ENCODE results near the gene BSDC1. TPM values are rescaled to one million over a fixed set of nuclear protein-coding genes. Genes with fewer than 3 reads are reported as not detected.
A peak's percentile ranks its signal among the peaks of the same experiment; 100 is the strongest.

BSDC1 gene
- total and polyA plus RNA-seq, 2 of the 13 experiments (the other 11 are each of a cell fraction or from before 2014, with no cell fraction given), result 40.3 to 64.2 TPM

DNA sequence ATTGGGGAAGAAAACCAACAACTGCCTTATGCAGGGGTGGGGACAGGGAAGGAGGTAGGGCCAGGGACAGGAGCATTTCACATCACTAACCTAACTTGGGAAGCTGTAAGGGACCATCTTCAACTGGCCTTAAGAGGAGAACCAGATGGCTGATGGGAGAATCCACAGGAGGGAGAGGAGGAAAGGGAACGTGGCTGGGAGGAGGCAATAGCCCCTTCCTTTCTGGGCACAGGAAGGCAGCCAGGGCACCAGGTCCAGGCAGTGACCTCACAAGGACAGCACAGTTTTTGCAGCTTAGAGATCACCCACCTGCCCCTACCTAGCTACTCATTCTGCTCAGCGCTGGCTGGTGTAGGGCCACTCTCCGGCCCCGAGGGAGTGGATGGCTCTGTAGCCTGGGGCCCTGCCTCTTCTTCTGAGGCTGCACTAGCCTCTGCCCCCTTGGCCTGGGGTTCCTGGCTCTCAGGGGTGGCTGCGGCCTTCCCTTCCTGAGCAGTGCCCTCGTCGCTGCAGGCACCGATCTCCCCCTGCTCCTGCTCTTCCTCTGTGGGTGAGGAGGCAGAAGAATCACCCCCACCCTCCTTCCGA is 59.9 kb downstream of the BSDC1 start (continued):
- TF ChIP-seq ZNF143 (CRISPR knock-in tag; IDR thresholded peaks at IDR 0.05), result peak; percentile 68
- TF ChIP-seq, protein P1, sequence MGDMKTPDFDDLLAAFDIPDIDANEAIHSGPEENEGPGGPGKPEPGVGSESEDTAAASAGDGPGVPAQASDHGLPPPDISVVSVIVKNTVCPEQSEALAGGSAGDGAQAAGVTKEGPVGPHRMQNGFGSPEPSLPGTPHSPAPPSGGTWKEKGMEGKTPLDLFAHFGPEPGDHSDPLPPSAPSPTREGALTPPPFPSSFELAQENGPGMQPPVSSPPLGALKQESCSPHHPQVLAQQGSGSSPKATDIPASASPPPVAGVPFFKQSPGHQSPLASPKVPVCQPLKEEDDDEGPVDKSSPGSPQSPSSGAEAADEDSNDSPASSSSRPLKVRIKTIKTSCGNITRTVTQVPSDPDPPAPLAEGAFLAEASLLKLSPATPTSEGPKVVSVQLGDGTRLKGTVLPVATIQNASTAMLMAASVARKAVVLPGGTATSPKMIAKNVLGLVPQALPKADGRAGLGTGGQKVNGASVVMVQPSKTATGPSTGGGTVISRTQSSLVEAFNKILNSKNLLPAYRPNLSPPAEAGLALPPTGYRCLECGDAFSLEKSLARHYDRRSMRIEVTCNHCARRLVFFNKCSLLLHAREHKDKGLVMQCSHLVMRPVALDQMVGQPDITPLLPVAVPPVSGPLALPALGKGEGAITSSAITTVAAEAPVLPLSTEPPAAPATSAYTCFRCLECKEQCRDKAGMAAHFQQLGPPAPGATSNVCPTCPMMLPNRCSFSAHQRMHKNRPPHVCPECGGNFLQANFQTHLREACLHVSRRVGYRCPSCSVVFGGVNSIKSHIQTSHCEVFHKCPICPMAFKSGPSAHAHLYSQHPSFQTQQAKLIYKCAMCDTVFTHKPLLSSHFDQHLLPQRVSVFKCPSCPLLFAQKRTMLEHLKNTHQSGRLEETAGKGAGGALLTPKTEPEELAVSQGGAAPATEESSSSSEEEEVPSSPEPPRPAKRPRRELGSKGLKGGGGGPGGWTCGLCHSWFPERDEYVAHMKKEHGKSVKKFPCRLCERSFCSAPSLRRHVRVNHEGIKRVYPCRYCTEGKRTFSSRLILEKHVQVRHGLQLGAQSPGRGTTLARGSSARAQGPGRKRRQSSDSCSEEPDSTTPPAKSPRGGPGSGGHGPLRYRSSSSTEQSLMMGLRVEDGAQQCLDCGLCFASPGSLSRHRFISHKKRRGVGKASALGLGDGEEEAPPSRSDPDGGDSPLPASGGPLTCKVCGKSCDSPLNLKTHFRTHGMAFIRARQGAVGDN (CRISPR knock-in tag; IDR thresholded peaks at IDR 0.05), result peak; percentile 66; the same call in 1 of the 2 replicates

DNA sequence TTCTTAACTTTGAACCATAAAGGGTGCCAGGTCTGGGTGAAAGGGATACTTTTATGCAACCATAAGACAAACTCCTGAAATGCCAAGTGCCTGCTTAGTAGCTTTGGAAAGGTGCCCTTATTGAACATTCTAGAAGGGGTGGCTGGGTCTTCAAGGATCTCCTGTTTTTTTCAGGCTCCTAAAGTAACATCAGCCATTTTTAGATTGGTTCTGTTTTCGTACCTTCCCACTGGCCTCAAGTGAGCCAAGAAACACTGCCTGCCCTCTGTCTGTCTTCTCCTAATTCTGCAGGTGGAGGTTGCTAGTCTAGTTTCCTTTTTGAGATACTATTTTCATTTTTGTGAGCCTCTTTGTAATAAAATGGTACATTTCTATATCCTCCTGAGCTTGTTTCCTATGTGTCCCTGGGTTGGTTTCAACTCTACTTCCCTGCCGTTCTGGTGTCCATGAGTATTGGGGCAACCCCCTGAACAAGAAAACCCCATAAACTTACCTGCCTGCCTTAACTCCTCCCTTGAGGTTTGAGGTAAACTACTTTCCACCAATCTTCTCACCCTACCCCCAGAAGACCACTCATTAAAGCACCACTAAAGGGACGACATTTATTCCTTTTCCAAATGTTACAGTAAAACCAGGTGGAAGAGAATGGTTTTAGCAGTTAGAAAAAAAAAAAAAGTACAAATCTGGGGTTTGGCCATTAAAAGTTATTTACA is 60.8 kb downstream of the BSDC1 start:
- H3K27me3 ChIP-seq (ENCODE audit: control insufficient read depth in 1 of 2, insufficient read depth in 2 of 2, low read length in 2 of 2), result no peaks in the 10 kb centered on the region
- H3K79me2 ChIP-seq (ENCODE audit: insufficient read depth, low read length), result peaks cover 14% of the 10 kb centered on the region
- peak overlapping the region; percentile 93; the same call in 1 of the 2 replicates for H3K4me2 ChIP-seq (ENCODE audit: low read depth, low read length)
- H3K36me3 ChIP-seq (replicated peaks in 1 of 2; ENCODE audit: control insufficient read depth in 1 of 2, insufficient read depth in 2 of 2, low read length in 2 of 2), result peaks cover 31 to 59% of the 10 kb centered on the region in 2 experiments
- 95% methylated on average over 3 of the region's 3 CpGs for WGBS (ENCODE audit: low lambda C conversion rate)
- H3K9ac ChIP-seq (ENCODE audit: insufficient read depth, low read depth, low read length), result no peak overlapping the region
- no peak overlapping the region for H3K27ac ChIP-seq (ENCODE audit: extremely low read length, insufficient read depth, low read length)
- H3K9me3 ChIP-seq (ENCODE audit: low read length), result no peaks in the 10 kb centered on the region
- intact Hi-C loops (cut with micrococcal nuclease; ENCODE audit: unreplicated experiment), result loop anchor here (10.0 kb wide), 1 partner anchor 61 kb away; the partner anchor contains the start of gene BSDC1
- no peak for ATAC-seq
- in situ Hi-C loops (cut with HindIII; ENCODE audit: extremely low pct_ligation_motif_present, low pct_unique_long_range_greater_than_20kb), result no loop called here
- ChIA-PET POLR2A (interaction anchor here (0.7 to 4.8 kb wide), 13 partner anchors 10 to 118 kb away, joined by 3 to 84 read pairs (median 5); partner anchors contain the start of genes BSDC1 and HDAC1), CTCF (ENCODE audit: low intra/inter-chr PET ratio, low total read pairs) (no interaction called here)
- H4K20me1 ChIP-seq (ENCODE audit: insufficient read depth, low read length), result peaks cover 14% of the 10 kb centered on the region
- no peak for DNase-seq (ENCODE audit: low spot score)
- TSS peak; percentile 49 for BruUV-seq (replicated peaks)
- FAIRE-seq, result no peak
- H3K4me1 ChIP-seq (ENCODE audit: insufficient read depth, low read length), result peaks cover 40% of the 10 kb centered on the region
- no peak overlapping the region for H3K4me3 ChIP-seq (replicated peaks in 1 of 3; ENCODE audit: insufficient read depth in 1 of 3, low read depth in 2 of 3, low read length in 3 of 3)
- no peak overlapping the region for H2AFZ ChIP-seq (ENCODE audit: low read length)
- TF ChIP-seq RBFOX2 (IDR thresholded peaks at IDR 0.05; ENCODE audit: low read depth, low read length) (peak; percentile 58), GABPA (IDR thresholded peaks at IDR 0.05; ENCODE audit: low read depth, low read length) (no peak), GABPA (CRISPR knock-in tag; IDR thresholded peaks at IDR 0.05; ENCODE audit: low read depth) (no peak), ZNF383 (CRISPR knock-in tag; IDR thresholded peaks at IDR 0.05; ENCODE audit: borderline replicate concordance) (no peak), ZFP36 (IDR thresholded peaks at IDR 0.05; ENCODE audit: borderline replicate concordance, low read depth, low read length, partially characterized antibody) (no peak), AGO2 (optimal IDR thresholded peaks at IDR 0.05; ENCODE audit: low read depth, low read length) (peak; percentile 8), ZNF253 (CRISPR knock-in tag; IDR thresholded peaks at IDR 0.05; ENCODE audit: borderline replicate concordance) (no peak), MIXL1 (CRISPR knock-in tag; IDR thresholded peaks at IDR 0.05) (no peak), MBD4 (IDR thresholded peaks at IDR 0.05; ENCODE audit: borderline replicate concordance, low read length) (no peak), ZEB1 (IDR thresholded peaks at IDR 0.05; ENCODE audit: insufficient replicate concordance, low read depth) (no peak), ZC3H13 (CRISPR knock-in tag; IDR thresholded peaks at IDR 0.05) (peak; percentile 36; the same call in 1 of the 2 replicates), ZBTB49 (CRISPR knock-in tag; IDR thresholded peaks at IDR 0.05; ENCODE audit: borderline replicate concordance) (no peak), THAP7 (CRISPR knock-in tag; IDR thresholded peaks at IDR 0.05) (no peak)

Measured in HepG2 (cell line).